Activated T-cell treated with anti-CD3 and anti-CD28 coated beads for 4 hours (primary cell): ENCODE results near the gene PHTF1.

Source experiments
- DNase-seq: peaks from one replicate; pipeline ENCODE4 v3.0.0-alpha.2; 2020

PHTF1 gene

GRCh38 chr1:113714606-113715269 is 44.5 kb downstream of the PHTF1 start:
- DNase-seq = no peak

DNA sequence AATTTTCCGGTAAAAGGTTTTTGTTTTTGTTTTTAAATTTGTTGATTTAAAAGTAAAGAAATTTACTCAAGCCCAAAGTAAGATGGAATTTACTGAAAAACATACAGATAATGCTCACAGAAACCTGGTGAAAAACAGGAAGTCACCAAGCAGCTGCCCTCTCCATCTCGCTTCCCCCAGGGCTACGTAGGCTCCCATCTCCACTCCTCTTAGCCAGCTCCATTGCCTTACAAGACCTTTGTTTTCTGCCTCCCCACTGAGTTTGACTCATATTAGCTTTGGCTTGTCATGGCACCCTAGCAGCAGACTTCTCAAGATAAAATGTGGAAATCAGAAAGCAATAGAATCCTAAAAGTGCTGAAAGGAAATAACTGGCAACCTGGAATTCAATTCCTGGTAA is 57.9 kb downstream of the PHTF1 start:
- no peak for DNase-seq

DNA sequence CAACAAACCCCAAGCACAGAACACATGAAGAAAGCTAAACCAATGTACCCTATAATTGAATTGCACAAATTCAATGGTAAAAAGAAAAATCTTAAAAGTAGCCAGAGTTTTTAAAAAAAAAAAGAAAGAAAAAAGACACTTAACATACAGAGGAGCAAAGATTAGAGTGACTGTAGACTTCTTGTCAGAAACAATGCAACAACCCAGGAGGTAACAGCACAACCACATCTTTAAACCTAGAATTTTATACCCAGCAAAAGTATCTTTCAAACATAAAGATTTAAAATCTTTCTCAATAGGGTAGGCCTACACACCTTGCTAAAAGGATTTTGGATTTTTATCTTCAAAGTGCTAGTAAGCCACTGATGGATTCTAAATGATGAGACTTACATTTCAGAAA is 64.4 kb downstream of the PHTF1 start:
- no peak for DNase-seq

- DNase-seq = no peak
Measured at GRCh38 chr1:113692824-113693431, 66.4 kb downstream of the PHTF1 start.

DNA sequence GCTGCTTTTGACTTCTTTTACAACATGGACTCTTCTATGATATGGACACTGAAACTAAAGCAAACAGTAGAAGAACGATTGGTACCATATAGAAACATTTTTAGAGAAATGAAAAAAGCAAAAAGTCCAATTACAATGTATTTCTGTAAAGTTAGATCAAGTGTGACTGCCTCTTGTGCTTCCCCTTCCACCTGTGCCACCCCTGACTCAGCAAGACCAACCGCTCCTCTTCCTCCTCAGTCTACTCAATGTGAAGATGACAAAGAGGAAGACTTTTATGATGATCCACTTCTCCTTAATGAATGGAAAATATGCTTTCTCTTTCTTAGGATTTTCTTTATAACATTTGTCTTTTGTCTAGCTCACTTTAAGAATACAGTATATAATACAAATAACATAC is 66.9 kb downstream of the PHTF1 start:
- DNase-seq = no peak

- DNase-seq = no peak
Measured at GRCh38 chr1:113691184-113691583, 68.1 kb downstream of the PHTF1 start.

DNA sequence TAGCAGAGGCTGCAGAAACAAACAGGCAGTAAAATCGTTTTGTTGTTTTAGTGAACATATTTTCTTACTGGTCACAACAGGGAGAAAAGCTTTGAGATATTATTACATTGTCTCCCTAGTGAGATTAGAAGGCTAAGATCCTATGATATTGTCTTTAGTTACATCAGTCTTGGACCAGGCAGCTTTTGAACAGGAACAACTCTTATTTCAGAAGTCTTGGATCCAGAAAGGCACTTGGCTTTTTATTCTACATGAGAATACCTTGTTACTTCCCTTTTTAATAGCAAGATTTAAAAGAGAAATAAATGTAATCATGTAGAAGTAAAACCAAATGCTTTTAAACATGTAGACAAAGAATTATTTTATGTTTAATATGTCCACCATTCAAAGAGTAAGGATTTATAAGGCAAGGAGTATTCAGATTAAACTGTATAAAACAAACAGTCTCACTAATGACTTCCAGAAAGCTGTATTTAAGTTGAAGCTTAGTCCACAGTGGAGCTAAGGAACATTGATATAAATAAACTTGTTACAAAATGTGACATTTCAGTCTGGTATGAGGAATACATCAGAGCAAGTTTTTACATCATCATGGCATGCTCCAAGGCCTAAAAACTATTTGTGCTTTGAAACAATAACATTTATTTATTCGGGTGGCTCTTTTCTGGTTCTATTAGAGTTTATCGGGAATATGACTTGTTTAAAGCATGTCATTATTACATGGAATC is 72.2 kb downstream of the PHTF1 start:
- no peak for DNase-seq

DNA sequence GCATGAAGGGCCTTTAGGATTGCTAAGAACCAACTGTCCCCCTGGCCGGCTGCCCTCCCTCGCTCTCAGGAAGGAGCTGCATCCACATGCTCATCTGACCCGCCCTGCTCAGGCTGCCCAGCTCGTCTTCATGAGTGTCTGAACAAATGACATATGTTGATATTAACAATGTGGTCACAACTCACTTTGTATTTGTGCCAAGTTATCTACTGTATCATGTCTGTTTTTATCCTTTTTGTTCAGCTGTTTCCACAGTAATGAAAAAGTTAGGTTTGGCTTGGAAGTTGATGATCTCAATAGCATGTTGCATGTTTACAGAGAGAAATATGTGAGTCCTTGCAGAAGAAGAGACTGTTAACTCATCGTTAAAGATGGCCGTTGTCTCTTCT is 75.1 kb downstream of the PHTF1 start:
- DNase-seq = no peak

GRCh38 chr1:113683384-113684152 is 75.7 kb downstream of the PHTF1 start:
- DNase-seq = no peak

GRCh38 chr1:113681596-113682337 is 77.5 kb downstream of the PHTF1 start:
- no peak for DNase-seq

DNA sequence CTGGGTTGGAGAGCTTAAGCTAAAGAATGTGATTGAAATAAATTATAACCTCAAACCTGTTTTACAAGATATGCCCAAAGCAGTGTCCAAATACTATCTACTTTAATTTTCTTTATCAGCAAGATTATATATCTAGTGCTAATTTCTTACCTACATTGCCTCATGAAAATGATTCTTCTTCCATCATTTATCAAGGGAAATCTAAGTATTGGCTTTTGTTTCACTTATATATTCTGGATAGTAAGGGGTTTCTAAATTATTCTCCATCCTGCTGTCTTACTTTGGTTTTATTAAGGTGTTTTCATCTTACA is 81.2 kb downstream of the PHTF1 start:
- DNase-seq = no peak

- DNase-seq = no peak
Measured at GRCh38 chr1:113677250-113678158, 81.8 kb downstream of the PHTF1 start.

DNA sequence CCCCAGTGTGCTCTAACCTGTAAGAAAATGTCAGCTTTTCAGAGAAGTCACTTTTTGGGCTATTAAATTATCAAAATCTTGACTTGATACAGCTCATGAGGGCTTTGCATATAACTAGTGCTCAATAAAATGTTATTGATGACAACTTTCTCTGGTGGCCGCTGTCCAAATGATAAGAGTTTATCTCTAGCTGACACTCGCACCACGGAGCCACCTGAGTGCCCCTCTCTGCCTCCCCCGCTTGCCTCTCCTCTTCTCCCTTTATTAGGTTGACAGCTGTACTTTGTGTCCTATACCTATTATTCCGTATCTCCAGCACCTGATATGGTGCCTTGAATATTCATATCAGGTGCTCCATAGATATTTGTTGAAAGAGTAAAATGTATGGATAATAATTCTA is 82.8 kb downstream of the PHTF1 start:
- DNase-seq = no peak

GRCh38 chr1:113675302-113675701 is 84.0 kb downstream of the PHTF1 start:
- no peak for DNase-seq

GRCh38 chr1:113674591-113674990 is 84.7 kb downstream of the PHTF1 start:
- DNase-seq = no peak

DNA sequence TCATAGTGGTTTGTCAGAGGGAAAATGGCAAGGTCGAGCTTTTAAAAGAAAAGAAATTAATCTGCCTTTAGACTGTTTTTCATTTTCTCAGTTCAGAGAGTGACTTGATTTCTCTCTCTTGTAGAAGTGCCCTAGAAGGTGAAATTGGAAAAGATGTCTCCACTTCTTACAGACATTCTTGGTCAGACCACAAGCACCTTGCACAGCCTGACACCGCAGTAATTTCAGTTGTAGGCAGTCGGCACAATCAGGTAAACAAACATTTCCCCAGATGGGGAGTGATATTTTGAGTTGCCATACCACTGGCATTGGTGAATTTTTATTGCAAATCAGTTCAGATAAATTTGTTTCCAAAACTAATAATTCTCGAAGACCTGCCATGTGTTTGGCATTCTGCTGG is 86.8 kb downstream of the PHTF1 start:
- DNase-seq = no peak

DNA sequence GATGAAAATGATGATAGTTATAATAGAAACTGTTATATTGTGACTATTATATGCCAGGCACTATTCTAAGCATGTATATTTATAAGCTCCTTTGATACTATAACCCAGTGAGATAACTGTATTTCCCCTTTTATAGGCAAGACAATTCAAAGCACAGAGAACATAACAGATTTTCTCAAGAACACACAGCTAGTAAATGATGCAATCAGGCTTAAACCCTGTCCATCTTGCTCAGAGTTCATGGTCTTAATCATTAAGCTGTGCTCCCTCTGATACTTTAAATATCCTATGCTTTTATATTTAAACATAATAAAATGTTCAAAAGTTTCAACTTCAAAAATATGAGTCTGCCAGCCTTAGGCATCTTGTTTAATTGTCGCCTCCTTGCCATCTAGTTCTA is 88.6 kb downstream of the PHTF1 start:
- no peak for DNase-seq

DNA sequence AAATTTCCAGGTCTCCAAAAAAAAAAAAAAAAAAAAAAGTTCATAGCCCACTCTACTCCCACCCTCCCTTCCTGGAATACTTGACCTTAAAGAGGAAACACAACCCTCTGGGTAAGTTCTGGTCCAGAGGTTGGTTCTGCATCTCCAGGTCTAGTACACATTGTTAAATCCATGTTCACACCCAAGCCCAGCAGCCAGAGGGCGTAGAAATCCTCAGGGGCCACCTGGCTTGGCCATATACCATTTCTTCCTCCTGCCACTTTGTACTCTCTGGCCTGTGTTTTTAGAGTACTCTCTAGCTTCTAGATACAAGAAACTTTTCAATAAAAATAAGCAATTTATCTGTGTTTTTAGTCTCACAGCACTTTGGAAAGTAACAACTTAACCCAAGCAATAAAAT is 89.3 kb downstream of the PHTF1 start:
- no peak for DNase-seq

GRCh38 chr1:113666126-113666525 is 93.2 kb downstream of the PHTF1 start:
- no peak for DNase-seq

GRCh38 chr1:113665071-113665470 is 94.2 kb downstream of the PHTF1 start:
- DNase-seq = no peak

- no peak for DNase-seq
Measured at GRCh38 chr1:113663165-113663951, 95.9 kb downstream of the PHTF1 start.
